H9 (cell line): ENCODE results near the gene PDE4B. TPM values are rescaled to one million over a fixed set of nuclear protein-coding genes. Genes with fewer than 3 reads are reported as not detected.

Experiments
- DNase-seq: peaks from one replicate; pipeline ENCODE4 v3.0.0-alpha.2; 2017
- H2AFZ ChIP-seq: one replicate; pipeline ENCODE4 v1.6.1; 2013; ENCODE audit warnings: mild to moderate bottlenecking, low read length, control low read depth, moderate library complexity
- H2AK5ac ChIP-seq: 2 replicates; pipeline ENCODE4 v1.6.1; 2013; ENCODE audit warnings: low read length, control low read depth, mixed read lengths; ENCODE audit not compliant: insufficient read length
- H2BK120ac ChIP-seq: one replicate; pipeline ENCODE4 v1.6.1; 2013; ENCODE audit warnings: low read depth, mild to moderate bottlenecking, low read length, control low read depth, inconsistent platforms; ENCODE audit not compliant: poor library complexity, severe bottlenecking
- H2BK12ac ChIP-seq: 2 replicates; pipeline ENCODE4 v1.6.1; 2013; ENCODE audit warnings: low read length, control low read depth, mixed read lengths, low read depth; ENCODE audit not compliant: insufficient read length
- H2BK15ac ChIP-seq: 2 replicates; pipeline ENCODE4 v1.6.1; 2013; ENCODE audit warnings: low read depth, low read length, control low read depth
- H2BK20ac ChIP-seq: one replicate; pipeline ENCODE4 v1.6.1; 2013; ENCODE audit warnings: low read depth, mild to moderate bottlenecking, low read length, control low read depth, inconsistent platforms; ENCODE audit not compliant: poor library complexity, severe bottlenecking
- H2BK5ac ChIP-seq: 2 replicates; pipeline ENCODE4 v1.6.1; 2013; ENCODE audit warnings: low read length, control low read depth, mixed read lengths; ENCODE audit not compliant: insufficient read length
- H3K14ac ChIP-seq: 2 replicates; pipeline ENCODE4 v1.6.1; 2013; ENCODE audit warnings: low read length, control low read depth; ENCODE audit not compliant: insufficient read depth
- H3K18ac ChIP-seq: 2 replicates; pipeline ENCODE4 v1.6.1; 2013; ENCODE audit warnings: low read depth, mild to moderate bottlenecking, mixed read lengths, low read length, control low read depth; ENCODE audit not compliant: insufficient read length
- H3K23ac ChIP-seq: 2 replicates; pipeline ENCODE4 v1.6.1; 2013; ENCODE audit warnings: low read length, control low read depth, mixed read lengths, low read depth; ENCODE audit not compliant: insufficient read length
- H3K23me2 ChIP-seq: 2 replicates; pipeline ENCODE4 v1.6.1; 2013; ENCODE audit warnings: low read depth, mild to moderate bottlenecking, mixed read lengths, low read length, control low read depth; ENCODE audit not compliant: insufficient read length, poor library complexity, severe bottlenecking
- H3K27ac ChIP-seq: 2 replicates; pipeline ENCODE4 v1.5.1; 2013; ENCODE audit warnings: low read length, control low read depth, mixed read lengths, low read depth; ENCODE audit not compliant: insufficient read length
- H3K27me3 ChIP-seq: 2 replicates; pipeline ENCODE4 v1.6.1; 2013; ENCODE audit warnings: low read length, control low read depth, inconsistent platforms; ENCODE audit not compliant: insufficient read depth
- H3K4ac ChIP-seq: 2 replicates; pipeline ENCODE4 v1.6.1; 2013; ENCODE audit warnings: low read depth, mild to moderate bottlenecking, control low read depth, inconsistent platforms, low read length, moderate library complexity
- H3K4me1 ChIP-seq: 2 replicates; pipeline ENCODE4 v1.6.1; 2013; ENCODE audit warnings: low read length, control low read depth, inconsistent platforms; ENCODE audit not compliant: insufficient read depth
- H3K4me2 ChIP-seq: 2 replicates; pipeline ENCODE4 v1.6.1; 2013; ENCODE audit warnings: low read length, control low read depth, mixed read lengths; ENCODE audit not compliant: insufficient read length, insufficient read depth
- H3K56ac ChIP-seq: 2 replicates; pipeline ENCODE4 v1.6.1; 2013; ENCODE audit warnings: low read depth, mild to moderate bottlenecking, mixed read lengths, low read length, control low read depth; ENCODE audit not compliant: insufficient read length
- H3K79me1 ChIP-seq: 2 replicates; pipeline ENCODE4 v1.6.1; 2013; ENCODE audit warnings: low read depth, mild to moderate bottlenecking, moderate library complexity, low read length, control low read depth, inconsistent platforms; ENCODE audit not compliant: insufficient read depth, poor library complexity, severe bottlenecking
- H3K79me2 ChIP-seq: 2 replicates; pipeline ENCODE4 v1.6.1; 2013; ENCODE audit warnings: low read length, control low read depth, inconsistent platforms; ENCODE audit not compliant: insufficient read depth
- H3K9ac ChIP-seq: 2 replicates; pipeline ENCODE4 v1.6.1; 2013; ENCODE audit warnings: low read length, control low read depth, mixed read lengths; ENCODE audit not compliant: insufficient read length; ENCODE audit errors: extremely low read depth
- H3K9me3 ChIP-seq: one replicate; pipeline ENCODE4 v1.6.1; 2013; ENCODE audit warnings: low read depth, low read length, inconsistent platforms; ENCODE audit not compliant: control insufficient read depth
- H3T11ph ChIP-seq: one replicate; pipeline ENCODE4 v1.6.1; 2013; ENCODE audit warnings: mild to moderate bottlenecking, low read length, control low read depth, inconsistent platforms
- H4K20me1 ChIP-seq: one replicate; pipeline ENCODE4 v1.6.1; 2013; ENCODE audit not compliant: control insufficient read depth, insufficient read length, insufficient read depth
- H4K5ac ChIP-seq: 2 replicates; pipeline ENCODE4 v1.6.1; 2013; ENCODE audit warnings: low read depth, mild to moderate bottlenecking, mixed read lengths, low read length, control low read depth; ENCODE audit not compliant: insufficient read length
- H4K8ac ChIP-seq: replicated peaks from 2 replicates; pipeline ENCODE4 v1.6.1; 2013; ENCODE audit warnings: low read length, control low read depth, mixed read lengths, low read depth; ENCODE audit not compliant: insufficient read length
- H4K91ac ChIP-seq: 2 replicates; pipeline ENCODE4 v1.6.1; 2013; ENCODE audit warnings: low read depth, mild to moderate bottlenecking, moderate library complexity, mixed read lengths, low read length, control low read depth; ENCODE audit not compliant: insufficient read length
- H3K27ac Mint-ChIP-seq, 3 experiments: 2 replicates in 2 of 3; 3 replicates in 1 of 3; pipeline ENCODE4 v1.8.0; 2020 to 2021; ENCODE audit warnings: mixed read lengths in 3 of 3, mild to moderate bottlenecking in 1 of 3, moderate library complexity in 1 of 3
- H3K27me3 Mint-ChIP-seq: 2 replicates; pipeline ENCODE4 v1.8.0; 2021; ENCODE audit warnings: low read depth, mild to moderate bottlenecking, moderate library complexity, mixed read lengths
- H3K36me3 Mint-ChIP-seq, 3 experiments: 2 replicates in 2 of 3; 3 replicates in 1 of 3; pipeline ENCODE4 v1.8.0; 2020 to 2021; ENCODE audit warnings: low read depth in 3 of 3, mixed read lengths in 3 of 3; ENCODE audit not compliant: insufficient read depth in 1 of 3
- H3K4me1 Mint-ChIP-seq, 2 experiments: 2 replicates each; pipeline ENCODE4 v1.8.0; 2020; ENCODE audit warnings: mixed read lengths in 2 of 2
- H3K4me3 Mint-ChIP-seq, 2 experiments: 2 replicates in 1 of 2; 3 replicates in 1 of 2; pipeline ENCODE4 v1.8.0; 2020 to 2021; ENCODE audit warnings: mild to moderate bottlenecking in 2 of 2, mixed read lengths in 2 of 2, moderate library complexity in 1 of 2
- H3K9me3 Mint-ChIP-seq, 2 experiments: 2 replicates in 1 of 2; 3 replicates in 1 of 2; pipeline ENCODE4 v1.8.0; 2020; ENCODE audit warnings: mild to moderate bottlenecking in 2 of 2, mixed read lengths in 2 of 2, moderate library complexity in 1 of 2
- WGBS: extraction: QIAGEN DNeasy Blood & Tissue Kit; methylation state at CpG from one replicate; pipeline ENCODE4 v1.1.7; 2013; ENCODE audit warnings: missing lambda C conversion rate, low lambda C conversion rate, mixed read lengths; ENCODE audit not compliant: insufficient read length; ENCODE audit errors: extremely low coverage; 5-methylcytosine and 5-hydroxymethylcytosine counted together
- total RNA-seq: library from RNA; stranded (reverse); gene quantifications from 2 replicates; pipeline ENCODE4 v1.2.1, GENCODE V29; 2021
- TF ChIP-seq, protein P1 (sequence below): fragments of 200-600 bp; sonication (generic); conservative IDR thresholded peaks from 3 replicates; pipeline ENCODE4 v1.8.0; 2021; ENCODE audit warnings: antibody characterized with exemption, mild to moderate bottlenecking

Gene PDE4B
- total RNA-seq, 1 experiment from 2014 or later = 19.8 TPM

DNA sequence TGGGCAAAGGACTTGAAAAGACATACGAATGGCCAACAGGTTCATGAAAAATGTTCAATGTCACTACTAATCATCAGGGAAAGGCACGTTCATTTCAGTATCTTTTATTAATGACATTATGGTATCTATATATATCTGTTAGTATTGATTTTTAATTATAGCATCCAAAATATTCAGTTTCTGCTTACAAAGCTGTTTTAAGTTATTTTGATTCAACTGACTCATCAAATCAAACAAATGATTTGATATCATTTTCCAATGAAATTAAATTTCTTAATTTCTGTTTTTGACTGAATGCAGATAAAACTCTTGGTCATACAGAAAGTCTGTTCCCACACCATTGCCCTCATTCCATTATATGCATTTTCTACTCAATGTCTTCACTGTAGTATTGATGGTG lies 315.9 kb downstream of the PDE4B start:
- no CpG with 5 or more reads among the region's 2 CpGs for WGBS

More for the DNA sequence above, 315.9 kb downstream of the PDE4B start:
- Histone ChIP-seq H3K4me1 (no peaks in the 10 kb centered on the region), H4K91ac (no peak overlapping the region), H3K9me3 (no peaks in the 10 kb centered on the region), H4K5ac (no peak overlapping the region), H3K4me2 (no peak overlapping the region), H2BK5ac (no peak overlapping the region), H4K20me1 (no peaks in the 10 kb centered on the region), H3K23ac (no peak overlapping the region), H3K79me2 (no peaks in the 10 kb centered on the region), H3K23me2 (no peaks in the 10 kb centered on the region), H2BK15ac (no peak overlapping the region), H2AK5ac (no peak overlapping the region), H3K27me3 (no peaks in the 10 kb centered on the region), H3K14ac (no peak overlapping the region), H3T11ph (no peak overlapping the region), H2BK20ac (no peak overlapping the region), H3K9ac (no peak overlapping the region), H3K56ac (no peak overlapping the region), H3K4ac (no peak overlapping the region), H2BK120ac (no peak overlapping the region), H3K27ac (no peak overlapping the region), H2BK12ac (no peak overlapping the region), H3K79me1 (no peaks in the 10 kb centered on the region), H3K18ac (no peak overlapping the region), H4K8ac (no peak overlapping the region), H2AFZ (no peak overlapping the region)
- TF ChIP-seq, protein P1, sequence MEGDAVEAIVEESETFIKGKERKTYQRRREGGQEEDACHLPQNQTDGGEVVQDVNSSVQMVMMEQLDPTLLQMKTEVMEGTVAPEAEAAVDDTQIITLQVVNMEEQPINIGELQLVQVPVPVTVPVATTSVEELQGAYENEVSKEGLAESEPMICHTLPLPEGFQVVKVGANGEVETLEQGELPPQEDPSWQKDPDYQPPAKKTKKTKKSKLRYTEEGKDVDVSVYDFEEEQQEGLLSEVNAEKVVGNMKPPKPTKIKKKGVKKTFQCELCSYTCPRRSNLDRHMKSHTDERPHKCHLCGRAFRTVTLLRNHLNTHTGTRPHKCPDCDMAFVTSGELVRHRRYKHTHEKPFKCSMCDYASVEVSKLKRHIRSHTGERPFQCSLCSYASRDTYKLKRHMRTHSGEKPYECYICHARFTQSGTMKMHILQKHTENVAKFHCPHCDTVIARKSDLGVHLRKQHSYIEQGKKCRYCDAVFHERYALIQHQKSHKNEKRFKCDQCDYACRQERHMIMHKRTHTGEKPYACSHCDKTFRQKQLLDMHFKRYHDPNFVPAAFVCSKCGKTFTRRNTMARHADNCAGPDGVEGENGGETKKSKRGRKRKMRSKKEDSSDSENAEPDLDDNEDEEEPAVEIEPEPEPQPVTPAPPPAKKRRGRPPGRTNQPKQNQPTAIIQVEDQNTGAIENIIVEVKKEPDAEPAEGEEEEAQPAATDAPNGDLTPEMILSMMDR = no peak
- no peak overlapping the region for H3K27ac Mint-ChIP-seq
- H3K4me3 Mint-ChIP-seq = no peak overlapping the region
- H3K4me1 Mint-ChIP-seq = no peaks in the 10 kb centered on the region
- H3K27me3 Mint-ChIP-seq = peaks cover 2% of the 10 kb centered on the region; the same call in 1 of the 2 replicates
- no peaks in the 10 kb centered on the region for H3K9me3 Mint-ChIP-seq
- H3K36me3 Mint-ChIP-seq = no peaks in the 10 kb centered on the region
- no peak for DNase-seq
